Adrenal gland (tissue), 12 donors: ENCODE data around the gene MGME1. TPM values are rescaled to one million over a fixed set of nuclear protein-coding genes. Genes with fewer than 3 reads are reported as not detected.

Source experiments
- DNase-seq, 7 donors: peaks; one replicate each; pipeline ENCODE4 v3.0.0-alpha.2; 2019 to 2020
- H3K27ac ChIP-seq, 5 donors: fragments of 200-600 bp; sonication (generic) in 4 of 5; 1 replicate in 3 of 5; 2 replicates in 2 of 5; pipeline versions ENCODE4 v1.5.1 to v1.8.0; 2016 to 2020; ENCODE audit warnings: mild to moderate bottlenecking in 1 of 5
- H3K27me3 ChIP-seq: fragments of 200-600 bp; 2 replicates; pipeline ENCODE4 v1.8.0; 2021
- H3K36me3 ChIP-seq, 2 donors: fragments of 200-600 bp; replicated peaks in 1 of 2; 1 replicate in 1 of 2; 2 replicates in 1 of 2; pipeline versions ENCODE4 v1.5.1 to v1.8.0; 2018 to 2022
- H3K4me1 ChIP-seq, 2 donors: fragments of 200-600 bp; replicated peaks in 1 of 2; 1 replicate in 1 of 2; 2 replicates in 1 of 2; pipeline versions ENCODE4 v1.5.1 to v1.8.0; 2018 to 2021
- H3K4me3 ChIP-seq, 4 donors: fragments of 200-600 bp; sonication (generic) in 3 of 4; one replicate each; pipeline ENCODE4 v1.5.1; 2016 to 2018
- H3K9me3 ChIP-seq, 3 donors: fragments of 200-600 bp; sonication (generic) in 1 of 3; replicated peaks in 1 of 3; 1 replicate in 2 of 3; 2 replicates in 1 of 3; pipeline versions ENCODE4 v1.5.1 to v1.8.0; 2016 to 2021
- POLR2A ChIP-seq, 2 donors: fragments of 450-650 bp; IDR thresholded peaks; one replicate each; pipeline ENCODE4 v1.6.1; 2017; ENCODE audit warnings: antibody characterized with exemption in 2 of 2, mild to moderate bottlenecking in 2 of 2, moderate library complexity in 1 of 2
- WGBS, 4 donors: extraction: QIAGEN DNeasy Blood & Tissue Kit in 2 of 4; methylation state at CpG; one replicate each; pipeline versions ENCODE4 v1.1.5 to v1.1.7; 2013 to 2017; 5-methylcytosine and 5-hydroxymethylcytosine counted together
- intact Hi-C, 2 donors: fragments of 100-400 bp; cut with DNase I; formaldehyde crosslinking; loops; one replicate each; pipeline versions ENCODE4 v1.14.1 to v1.15.0; 2022 to 2023
- polyA plus RNA-seq, 3 donors: library from polyadenylated mRNA; stranded (reverse); fragments of 200-250 nt in 2 of 3; fragments of 350-450 nt in 1 of 3; fragmentation: Illumina TruSeq in 1 of 3; extraction: RNeasy Lipid Tissue Mini Kit (QIAGEN cat#74804) in 1 of 3; gene quantifications; one replicate each; pipeline ENCODE4 v1.2.3, GENCODE V29; 2013 to 2014
- total RNA-seq, 9 donors: library from RNA; depleted of rRNA in 4 of 9; stranded (reverse); fragments of >200 nt in 4 of 9; fragments of 120-200 nt in 1 of 9; fragmentation: NEBNext Ultra II Directional in 1 of 9; extraction: Animal tissue kit (Norgen Biotek cat#: 25700) in 1 of 9; gene quantifications; one replicate each; pipeline versions ENCODE4 v1.1.0 to v1.2.4, GENCODE V29; 2013 to 2023
- TF ChIP-seq, protein P1 (sequence below), 6 experiments: fragments of 450-650 bp in 4 of 6; fragments of 200-600 bp in 2 of 6; sonication (generic) in 1 of 6; IDR thresholded peaks; 1 replicate in 5 of 6; 2 replicates in 1 of 6; pipeline versions ENCODE4 v1.5.1 to v1.8.0; 2016 to 2021; ENCODE audit warnings: antibody characterized with exemption in 6 of 6, mild to moderate bottlenecking in 2 of 6, moderate library complexity in 1 of 6
- donor health status: healthy with polysubstance abuse.
- donor health status: Bipolar disorder and iron deficiency.
- donor health status: DM: yes; HTN: yes; CAD: no.
- donor health status: DM: no; HTN: no; CAD: no.
- donor health status: DM: no; HTN: no; CAD: no.
- donor health status: DM: yes; HTN: yes; CAD: no.

MGME1 gene
- total and polyA plus RNA-seq, 12 donors: 11.0 to 30.0 (median 20.5) TPM

DNA sequence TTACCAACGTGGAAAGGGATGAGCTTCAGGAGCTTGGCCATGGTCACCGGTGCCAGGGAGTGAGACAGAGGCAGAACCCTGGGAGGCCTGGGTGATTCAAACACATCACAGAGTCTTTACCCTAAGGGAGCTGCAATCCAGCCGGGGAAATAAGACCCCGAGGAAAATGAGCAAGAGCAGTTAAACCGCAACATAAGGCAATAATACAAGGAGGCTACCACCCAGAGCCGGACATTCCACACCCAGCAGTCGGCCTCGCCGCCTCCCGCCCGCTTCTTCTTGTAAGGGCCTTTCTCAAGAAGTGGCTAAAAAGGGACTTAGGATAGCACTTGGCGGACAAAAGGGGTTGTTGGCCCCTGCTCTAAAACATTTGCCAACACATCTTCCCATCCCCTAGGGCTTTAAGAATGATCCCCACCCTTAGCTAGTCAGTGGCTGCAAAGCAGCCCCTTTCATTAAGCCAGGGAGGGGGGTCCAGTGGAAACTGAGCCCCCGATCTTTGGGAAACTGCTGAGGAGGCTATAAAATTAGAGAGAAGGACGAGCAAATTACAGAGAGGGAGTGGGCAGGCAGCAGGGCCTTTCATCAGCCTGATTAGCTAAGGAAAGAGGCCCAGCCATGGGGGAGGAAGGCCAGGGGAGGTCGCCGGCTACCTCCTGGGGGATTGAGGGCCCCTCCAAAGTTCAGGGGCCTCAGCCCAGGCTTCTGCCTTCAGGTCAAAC lies 34.5 kb upstream of the MGME1 start:
- intact Hi-C loops: no loop called here
- Histone ChIP-seq H3K36me3 (no peaks in the 10 kb centered on the region), H3K27me3 (no peaks in the 10 kb centered on the region), H3K4me1 (peaks cover 0 to 17% of the 10 kb centered on the region in 2 donors), H3K4me3 (no peak overlapping the region), H3K9me3 (no peaks in the 10 kb centered on the region), H3K27ac (no peak overlapping the region)
- no peak for DNase-seq
- TF ChIP-seq, protein P1, sequence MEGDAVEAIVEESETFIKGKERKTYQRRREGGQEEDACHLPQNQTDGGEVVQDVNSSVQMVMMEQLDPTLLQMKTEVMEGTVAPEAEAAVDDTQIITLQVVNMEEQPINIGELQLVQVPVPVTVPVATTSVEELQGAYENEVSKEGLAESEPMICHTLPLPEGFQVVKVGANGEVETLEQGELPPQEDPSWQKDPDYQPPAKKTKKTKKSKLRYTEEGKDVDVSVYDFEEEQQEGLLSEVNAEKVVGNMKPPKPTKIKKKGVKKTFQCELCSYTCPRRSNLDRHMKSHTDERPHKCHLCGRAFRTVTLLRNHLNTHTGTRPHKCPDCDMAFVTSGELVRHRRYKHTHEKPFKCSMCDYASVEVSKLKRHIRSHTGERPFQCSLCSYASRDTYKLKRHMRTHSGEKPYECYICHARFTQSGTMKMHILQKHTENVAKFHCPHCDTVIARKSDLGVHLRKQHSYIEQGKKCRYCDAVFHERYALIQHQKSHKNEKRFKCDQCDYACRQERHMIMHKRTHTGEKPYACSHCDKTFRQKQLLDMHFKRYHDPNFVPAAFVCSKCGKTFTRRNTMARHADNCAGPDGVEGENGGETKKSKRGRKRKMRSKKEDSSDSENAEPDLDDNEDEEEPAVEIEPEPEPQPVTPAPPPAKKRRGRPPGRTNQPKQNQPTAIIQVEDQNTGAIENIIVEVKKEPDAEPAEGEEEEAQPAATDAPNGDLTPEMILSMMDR (IDR thresholded peaks at IDR 0.05): no peak
- no peak for TF ChIP-seq POLR2A (IDR thresholded peaks at IDR 0.05)
- WGBS, 4 donors: 80 to 84% (median 83%) methylated on average over 14 to 16 of the region's 16 CpGs

DNA sequence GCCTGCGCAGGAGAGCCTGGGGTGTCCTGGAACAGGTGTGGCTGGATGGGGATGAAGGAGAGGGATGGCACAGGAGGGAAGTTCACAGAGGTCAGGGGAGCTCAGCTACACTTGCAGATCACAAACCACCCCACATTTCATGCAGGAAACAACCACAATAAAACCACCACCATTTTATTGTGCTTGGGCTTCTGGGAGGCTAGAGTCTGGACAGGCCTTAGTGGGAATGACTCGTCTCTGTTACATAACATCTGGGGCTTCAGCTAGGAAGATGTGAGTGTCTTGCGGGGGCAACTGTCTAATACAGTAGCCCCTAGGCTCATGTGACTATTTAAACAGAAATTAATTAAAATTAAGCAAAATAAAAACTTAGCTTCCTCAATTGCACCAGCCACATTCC lies 33.6 kb upstream of the MGME1 start:
- DNase-seq: no peak
- WGBS, 4 donors: 75 to 95% (median 86%) methylated on average over 2 to 3 of the region's 3 CpGs
- no peaks in the 10 kb centered on the region for H3K9me3 ChIP-seq
- no peaks in the 10 kb centered on the region for H3K36me3 ChIP-seq
- H3K27me3 ChIP-seq: no peaks in the 10 kb centered on the region
- no peak overlapping the region for H3K27ac ChIP-seq
- intact Hi-C loops: no loop called here
- peaks cover 0 to 19% of the 10 kb centered on the region in 2 donors for H3K4me1 ChIP-seq
- H3K4me3 ChIP-seq: no peak overlapping the region
- TF ChIP-seq POLR2A (IDR thresholded peaks at IDR 0.05): no peak
- TF ChIP-seq, protein P1 (IDR thresholded peaks at IDR 0.05): no peak

DNA sequence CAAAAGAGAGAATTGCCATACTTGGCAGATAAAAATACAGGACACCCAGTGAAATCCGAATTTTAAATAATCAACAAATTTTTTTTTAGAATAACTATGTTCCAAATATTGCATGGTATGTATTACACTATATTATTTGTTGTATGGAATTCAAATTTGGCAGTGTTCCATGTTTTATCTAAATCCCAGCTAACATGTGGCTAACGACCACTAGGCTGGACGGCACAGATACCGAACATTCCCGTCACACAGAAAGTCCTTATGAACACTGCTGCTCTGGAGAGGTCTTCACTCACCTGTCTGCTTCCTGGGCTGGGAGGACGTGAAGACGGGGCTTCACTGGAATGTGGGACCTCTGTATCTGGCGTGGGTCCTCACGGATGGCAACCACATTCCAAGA lies 33.1 kb upstream of the MGME1 start:
- intact Hi-C loops: no loop called here

DNA sequence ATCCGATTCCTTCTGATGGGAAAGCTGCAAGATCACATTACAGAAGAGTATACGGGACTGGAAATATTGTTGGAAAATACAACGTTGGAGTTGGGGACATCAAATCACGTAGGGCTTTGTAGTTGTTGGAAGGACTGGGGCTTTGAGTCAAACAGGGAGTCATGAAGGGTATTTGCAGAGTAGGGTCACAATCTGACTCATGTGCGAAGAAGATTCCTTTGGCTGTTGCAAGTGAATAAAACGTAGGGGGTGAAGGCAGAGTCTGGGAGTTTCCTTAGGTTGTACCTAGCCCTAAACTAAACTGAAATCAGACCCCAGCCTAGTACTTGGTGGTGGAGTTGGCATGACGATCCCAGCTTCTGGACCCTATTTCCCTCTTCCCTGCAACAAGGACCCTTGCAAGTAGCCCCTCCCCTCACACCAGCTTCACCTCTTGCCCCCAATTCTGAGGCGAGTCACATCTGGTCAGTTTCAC lies 32.5 kb upstream of the MGME1 start:
- Histone ChIP-seq H3K9me3 (no peaks in the 10 kb centered on the region), H3K27ac (peak overlapping the region in 2 of 5 donors; percentile 30 to 51), H3K4me1 (peaks cover 0 to 19% of the 10 kb centered on the region in 2 donors), H3K4me3 (no peak overlapping the region), H3K27me3 (no peaks in the 10 kb centered on the region), H3K36me3 (peaks cover 0 to 9% of the 10 kb centered on the region in 2 donors)
- intact Hi-C loops: no loop called here
- WGBS, 4 donors: 58 to 71% (median 61%) methylated on average over 8 of the region's 8 CpGs
- DNase-seq: no peak
- TF ChIP-seq, protein P1 (IDR thresholded peaks at IDR 0.05): no peak
- no peak for TF ChIP-seq POLR2A (IDR thresholded peaks at IDR 0.05)

More for the DNA sequence above, 33.1 kb upstream of the MGME1 start:
- H3K27me3 ChIP-seq: no peaks in the 10 kb centered on the region
- TF ChIP-seq, protein P1 (IDR thresholded peaks at IDR 0.05): no peak
- no peak for TF ChIP-seq POLR2A (IDR thresholded peaks at IDR 0.05)
- no peak for DNase-seq
- no peak overlapping the region for H3K4me3 ChIP-seq
- no peaks in the 10 kb centered on the region for H3K9me3 ChIP-seq
- H3K36me3 ChIP-seq: peaks cover 0 to 4% of the 10 kb centered on the region in 2 donors
- peaks cover 0 to 19% of the 10 kb centered on the region in 2 donors for H3K4me1 ChIP-seq
- WGBS, 4 donors: 86 to 93% (median 89%) methylated on average over 9 of the region's 9 CpGs
- H3K27ac ChIP-seq: no peak overlapping the region
